ENCODE data around the gene GRM8.
"Not testable (repeated sequence)": the region's sequence is repeated elsewhere in the genome, so short reads cannot be mapped to it uniquely, and the experiment has no call there.

GRM8 gene

DNA sequence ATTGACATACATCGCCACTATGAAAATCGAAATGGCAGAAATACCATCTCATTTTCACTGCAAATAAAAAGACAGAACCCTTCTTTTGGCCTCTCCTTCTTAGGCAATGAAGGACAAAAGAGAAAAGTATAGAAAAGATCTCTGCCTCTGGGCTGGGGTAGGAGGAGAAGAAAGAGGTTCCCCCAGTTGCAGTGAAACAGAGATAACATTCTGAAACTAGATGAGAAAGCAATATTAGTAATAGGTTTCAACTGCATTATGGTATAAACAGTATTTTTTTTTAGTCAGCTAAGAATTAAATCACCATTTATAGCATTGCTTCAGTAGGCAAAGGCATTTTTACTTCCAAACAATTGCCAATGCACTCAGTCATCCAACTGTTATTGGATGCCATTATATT lies 347.5 kb downstream of the GRM8 start:
- DNase-seq: not testable (repeated sequence)

DNA sequence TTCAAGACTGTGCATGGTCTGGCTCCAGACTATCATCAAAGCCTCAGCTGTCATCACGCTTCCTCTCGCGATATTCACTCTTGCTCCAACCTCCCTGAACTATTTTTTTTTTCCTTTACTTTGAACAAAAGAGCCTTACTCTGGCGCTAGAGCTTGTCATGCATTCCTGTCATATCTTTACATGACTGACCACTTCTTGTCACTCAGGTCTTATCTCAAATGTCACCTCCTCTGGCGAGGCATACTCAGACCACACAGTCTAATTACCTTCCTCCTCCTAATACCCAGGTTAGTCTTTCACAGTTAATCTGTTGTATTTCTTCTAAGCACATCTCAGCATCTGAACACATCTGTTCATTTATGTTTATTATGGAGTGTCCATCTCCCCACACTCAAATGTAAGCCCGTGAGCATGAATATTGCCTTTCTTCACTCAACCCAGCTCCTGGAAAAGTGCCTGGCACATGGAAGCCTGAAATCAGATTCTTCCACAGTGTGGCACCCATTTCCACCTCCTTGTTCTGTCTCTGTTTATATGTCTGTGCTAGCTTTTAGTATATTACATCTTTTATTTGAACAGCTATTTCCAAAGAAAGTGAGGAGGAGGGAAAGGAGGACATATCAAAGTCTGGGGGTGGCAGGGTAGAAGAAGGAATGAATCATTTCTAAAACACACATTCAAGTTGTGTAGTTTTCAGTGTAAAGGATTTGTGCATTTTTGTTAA lies 351.5 kb downstream of the GRM8 start:
- DNase-seq: not testable (repeated sequence)

DNA sequence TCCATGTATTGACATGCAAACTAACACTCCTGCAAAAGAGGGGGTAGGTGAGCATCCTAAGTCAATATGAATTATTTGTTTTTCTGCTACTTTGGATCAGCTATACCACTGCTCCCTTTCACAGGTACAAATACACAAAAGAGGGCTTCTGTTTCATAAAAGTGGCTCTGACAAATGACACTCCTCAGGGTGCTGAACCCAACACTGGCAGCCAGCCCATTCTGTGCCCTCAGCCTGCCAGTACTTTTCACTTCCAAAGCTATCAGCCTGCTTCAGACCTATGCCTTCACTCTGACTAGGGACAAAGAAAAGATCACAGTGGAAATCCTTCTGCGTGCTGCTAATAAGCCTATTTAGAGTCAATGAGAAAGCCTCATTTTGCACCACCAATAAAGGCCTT lies 364.8 kb downstream of the GRM8 start:
- peak; percentile 89 for DNase-seq

DNA sequence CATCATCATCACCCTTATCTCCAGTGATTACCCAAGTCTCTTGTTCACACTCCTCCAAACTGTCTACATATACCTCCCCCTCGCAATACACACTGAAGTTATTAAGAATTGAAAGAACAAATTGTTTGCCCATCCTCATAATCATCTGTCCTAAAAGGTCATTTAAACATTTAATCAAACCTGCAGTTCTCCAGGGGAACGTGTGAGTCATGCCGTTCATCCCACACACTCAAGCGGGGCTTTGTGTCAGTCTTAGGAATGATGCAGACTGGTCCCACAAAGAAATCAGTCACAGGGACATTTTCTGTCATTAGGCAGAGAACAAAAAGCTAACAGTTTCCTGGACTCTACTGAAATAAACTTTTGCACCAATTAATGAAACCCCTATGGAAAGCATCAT lies 365.2 kb downstream of the GRM8 start:
- DNase-seq: peak; percentile 42

DNA sequence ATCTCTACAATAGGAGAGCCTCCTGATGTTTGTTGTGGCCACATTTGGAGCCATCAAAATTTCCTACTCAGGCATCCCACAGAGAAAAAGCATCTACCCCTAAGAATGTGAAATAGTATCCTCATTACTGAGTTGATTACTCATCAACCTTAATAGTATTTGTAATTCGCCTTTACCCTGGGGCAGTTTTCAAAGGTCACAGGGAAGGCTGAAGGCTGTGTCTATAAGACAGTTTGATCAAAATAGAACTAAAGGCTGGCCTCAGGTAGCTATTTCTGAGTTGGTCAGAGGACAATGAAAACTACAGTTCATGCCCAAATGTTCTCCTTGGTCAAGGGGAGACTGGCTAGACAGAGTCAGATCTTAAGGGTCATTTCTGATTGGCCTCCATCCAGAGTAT lies 370.0 kb downstream of the GRM8 start:
- DNase-seq: not testable (repeated sequence)

DNA sequence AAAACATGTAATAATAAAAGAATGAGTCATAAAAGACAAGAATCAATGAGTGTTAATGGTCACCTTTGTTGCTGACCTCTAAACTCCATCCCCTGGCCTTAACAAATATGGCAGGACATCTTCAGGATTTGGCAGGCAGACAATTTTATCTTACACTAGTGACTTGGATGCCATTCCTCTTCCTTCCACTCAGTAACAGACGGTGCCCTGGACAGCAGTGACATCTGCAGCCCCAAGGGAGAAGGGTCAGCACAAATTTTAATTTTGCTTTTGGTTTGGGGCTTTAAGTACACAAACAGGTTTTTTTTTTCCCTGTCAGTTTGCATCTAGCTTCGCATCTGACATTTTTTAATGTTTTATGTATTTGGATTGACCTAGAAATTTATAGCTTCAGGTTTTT lies 370.8 kb downstream of the GRM8 start:
- DNase-seq: peak; percentile 32

DNA sequence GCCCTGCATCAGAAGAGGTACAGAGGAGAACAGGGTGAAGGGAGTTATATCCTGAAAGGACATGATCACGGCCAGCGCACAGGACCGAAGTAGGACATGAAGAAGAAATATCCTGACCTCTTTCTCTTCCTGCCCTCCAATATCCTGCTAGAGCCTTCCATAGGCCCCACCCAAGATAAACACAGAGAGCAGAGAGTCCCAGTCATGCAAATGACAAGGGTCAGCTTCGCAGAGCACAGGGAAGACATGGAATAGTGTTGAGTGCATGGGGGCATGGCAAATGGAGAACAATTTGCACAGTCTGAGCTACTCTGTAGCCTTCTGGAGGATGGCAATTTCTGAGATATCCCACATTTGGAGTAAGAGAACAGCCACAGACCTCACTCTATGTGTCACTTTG lies 371.4 kb downstream of the GRM8 start:
- DNase-seq: no peak

DNA sequence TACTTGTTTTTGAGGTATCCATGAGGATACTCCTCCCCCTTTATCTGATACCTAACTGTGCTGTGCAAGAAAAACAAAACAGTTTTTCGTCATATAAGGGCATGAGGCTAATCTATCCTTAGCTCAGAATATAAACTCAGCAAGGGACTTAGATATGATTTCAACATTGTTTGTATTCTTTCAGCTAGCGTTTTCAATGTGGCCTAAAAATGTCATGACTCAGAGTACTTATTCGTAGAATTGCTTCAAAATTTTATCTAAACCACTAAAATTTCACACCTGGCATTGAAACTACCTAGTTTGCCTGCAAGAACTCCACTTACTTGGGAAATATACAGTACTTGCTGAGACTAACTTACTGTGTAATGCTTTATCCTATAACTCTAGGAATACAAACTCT lies 376.2 kb downstream of the GRM8 start:
- not testable (repeated sequence) for DNase-seq

DNA sequence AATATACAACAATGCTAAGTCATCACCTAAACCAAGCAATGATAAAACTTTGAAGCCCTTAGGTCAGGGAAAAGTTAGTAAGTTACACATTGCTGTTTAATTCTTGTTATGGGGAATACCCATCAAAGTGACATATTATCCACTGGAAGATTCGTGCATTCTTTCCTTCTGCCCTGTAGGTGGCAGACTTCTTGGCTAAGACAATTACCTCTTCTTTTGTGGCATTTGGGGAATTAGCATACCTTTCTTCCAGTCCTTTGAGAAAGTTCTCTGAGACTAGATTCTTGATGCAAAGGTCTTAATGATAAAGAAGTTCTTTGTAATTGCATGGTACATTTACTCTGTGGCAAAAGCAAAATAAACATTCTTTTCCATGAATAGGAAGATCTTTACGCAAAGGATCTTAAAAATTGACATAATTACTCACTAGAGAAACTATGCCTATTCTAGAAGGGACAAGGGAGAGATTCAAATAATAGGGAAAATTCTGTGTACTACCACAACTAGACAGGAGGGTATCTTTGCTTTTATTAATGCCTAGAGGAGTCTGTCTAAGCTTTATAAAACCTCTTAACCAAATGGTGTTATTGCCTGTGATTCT lies 395.9 kb downstream of the GRM8 start:
- no peak for DNase-seq

DNA sequence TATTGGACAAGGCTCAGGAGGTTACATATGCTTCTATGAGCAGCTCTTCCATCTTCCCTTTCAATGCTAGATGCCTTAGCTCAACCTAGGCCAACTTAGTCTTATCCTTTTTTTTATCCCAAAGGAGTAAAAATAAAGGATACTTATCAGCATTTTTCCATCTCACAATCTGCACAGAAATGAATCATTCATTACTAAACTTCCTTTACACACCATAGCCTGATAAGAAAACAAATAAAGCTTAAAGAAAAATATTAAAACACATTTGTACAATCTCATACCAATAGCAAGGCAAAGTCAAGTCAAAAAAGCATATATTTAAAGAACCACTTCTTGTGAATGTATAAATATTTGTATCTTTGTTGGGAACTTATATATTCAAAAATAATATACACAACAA lies 407.4 kb downstream of the GRM8 start:
- no peak for DNase-seq

DNA sequence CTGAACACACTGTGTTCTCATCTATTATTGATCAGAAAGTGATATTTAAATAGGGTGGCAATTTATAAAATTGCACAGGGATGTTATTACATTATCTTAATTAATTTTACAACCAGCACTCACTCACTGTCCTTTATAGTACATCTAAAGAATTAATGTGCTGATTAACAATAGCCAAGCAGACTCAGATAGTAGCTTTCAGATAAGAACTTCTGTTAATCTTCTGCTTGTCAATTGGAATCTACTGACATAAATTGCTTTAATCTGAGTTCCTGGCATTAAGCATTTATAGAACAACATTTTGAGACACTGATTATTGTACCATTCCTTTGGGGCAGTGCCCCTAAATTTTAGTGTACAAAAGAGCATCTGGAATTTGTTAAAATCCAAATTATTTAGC lies 408.9 kb downstream of the GRM8 start:
- DNase-seq: no peak

DNA sequence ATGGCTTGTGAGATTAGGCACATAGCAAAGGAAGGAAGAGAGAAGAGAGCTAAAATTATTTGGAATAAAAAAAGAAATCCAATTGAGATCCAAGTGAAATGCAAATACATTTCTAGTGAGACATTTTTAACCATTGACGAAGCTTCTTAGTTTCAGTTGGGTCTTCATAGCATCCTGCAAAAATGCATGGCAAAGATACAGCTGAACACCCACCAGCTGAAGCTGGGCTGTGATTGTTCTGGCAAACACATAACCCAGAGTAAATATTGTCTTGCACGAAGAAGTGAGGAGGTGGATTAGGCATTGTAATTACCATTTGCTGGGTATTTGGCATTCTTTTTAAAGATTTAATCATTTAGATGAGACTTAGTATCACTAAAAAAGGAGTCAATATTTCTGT lies 409.4 kb downstream of the GRM8 start:
- peak; percentile 38 for DNase-seq

DNA sequence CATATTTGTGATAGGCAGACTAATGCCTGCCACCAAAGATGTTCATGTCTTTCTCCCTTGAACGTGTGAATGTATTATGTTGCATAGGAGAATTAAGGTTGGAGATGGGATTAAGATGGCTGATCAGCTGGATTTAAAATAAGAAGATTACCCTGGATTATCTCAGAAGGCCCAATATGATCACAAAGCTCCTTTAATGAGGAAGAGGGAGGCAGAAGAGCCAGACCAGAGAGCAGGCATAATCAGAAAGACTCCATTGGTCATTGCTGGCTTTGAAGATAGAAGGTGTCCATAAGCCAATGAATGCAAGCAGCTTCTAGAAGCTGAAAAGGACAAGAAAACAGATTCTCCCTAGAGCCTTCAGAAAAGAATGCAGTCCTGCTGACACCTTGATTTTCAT lies 410.3 kb downstream of the GRM8 start:
- no peak for DNase-seq

DNA sequence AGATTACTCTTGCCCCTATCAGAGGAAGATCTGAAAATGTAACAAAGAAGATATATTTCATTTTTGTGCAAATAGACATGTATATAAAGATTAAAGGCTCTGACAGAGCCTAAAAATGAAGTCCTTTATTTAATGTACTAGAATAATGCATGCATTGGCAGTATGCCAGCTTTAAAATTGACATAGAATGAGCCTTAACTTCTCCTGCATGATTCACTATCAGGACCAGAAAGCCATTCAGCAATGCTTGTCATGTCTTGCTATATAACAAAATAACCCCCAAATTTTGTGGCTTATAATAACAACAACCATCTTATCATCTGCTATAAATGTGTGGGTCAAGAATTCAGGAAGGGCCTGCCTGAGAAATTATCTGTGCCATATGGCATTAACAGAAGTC lies 411.9 kb downstream of the GRM8 start:
- peak; percentile 4 for DNase-seq

DNA sequence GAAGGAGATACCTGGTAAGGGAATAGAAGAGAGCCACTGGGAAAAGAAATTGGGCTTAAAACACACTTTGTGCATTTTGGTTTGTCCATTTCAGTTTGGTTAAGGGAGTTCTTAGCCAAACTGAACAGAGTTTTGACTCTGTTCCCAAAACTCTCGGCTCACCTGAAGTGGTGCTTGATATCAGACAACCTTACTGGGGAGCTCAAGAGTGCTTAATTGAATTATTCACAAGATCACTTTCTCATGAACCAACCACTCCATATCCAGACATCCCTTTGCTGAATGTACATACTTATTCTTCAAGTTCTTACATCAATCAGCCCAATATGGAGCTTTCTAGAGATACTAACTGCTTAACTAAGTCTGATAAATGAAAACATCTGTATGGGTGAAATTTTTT lies 413.1 kb downstream of the GRM8 start:
- DNase-seq: no peak

DNA sequence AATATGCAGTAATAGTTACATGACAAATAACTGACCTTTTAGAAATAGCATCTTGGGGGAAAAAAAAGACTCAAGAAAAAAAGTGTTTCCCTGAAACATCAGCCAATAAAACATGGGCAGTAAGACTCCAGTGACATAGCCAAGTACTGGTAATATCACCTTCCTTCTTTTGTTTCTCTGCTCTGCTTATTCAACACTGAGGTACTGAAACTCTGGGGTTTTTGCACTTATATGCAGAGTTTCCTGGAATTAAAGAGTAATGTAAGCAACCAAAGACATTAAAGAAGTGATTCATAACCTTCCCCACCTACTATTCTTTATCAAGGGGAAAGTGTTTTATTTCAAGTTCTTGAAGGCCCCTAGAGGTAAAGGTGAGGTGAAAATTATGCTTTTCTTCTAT lies 414.5 kb downstream of the GRM8 start:
- DNase-seq: no peak

DNA sequence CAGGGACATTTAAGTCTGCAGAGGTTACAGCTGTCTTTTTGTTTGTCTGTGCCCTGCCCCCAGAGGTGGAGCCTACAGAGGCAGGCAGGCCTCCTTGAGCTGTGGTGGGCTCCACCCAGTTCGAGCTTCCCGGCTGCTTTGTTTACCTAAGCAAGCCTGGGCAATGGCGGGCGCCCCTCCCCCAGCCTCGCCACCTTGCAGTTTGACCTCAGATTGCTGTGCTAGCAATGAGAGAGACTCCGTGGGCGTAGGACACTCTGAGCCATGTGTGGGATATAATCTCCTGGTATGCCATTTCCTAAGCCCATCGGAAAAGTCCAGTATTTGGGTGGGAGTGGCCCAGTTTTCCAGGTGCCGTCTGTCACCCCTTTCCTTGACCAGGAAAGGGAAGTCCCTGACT lies 421.5 kb downstream of the GRM8 start:
- DNase-seq: peak; percentile 34

DNA sequence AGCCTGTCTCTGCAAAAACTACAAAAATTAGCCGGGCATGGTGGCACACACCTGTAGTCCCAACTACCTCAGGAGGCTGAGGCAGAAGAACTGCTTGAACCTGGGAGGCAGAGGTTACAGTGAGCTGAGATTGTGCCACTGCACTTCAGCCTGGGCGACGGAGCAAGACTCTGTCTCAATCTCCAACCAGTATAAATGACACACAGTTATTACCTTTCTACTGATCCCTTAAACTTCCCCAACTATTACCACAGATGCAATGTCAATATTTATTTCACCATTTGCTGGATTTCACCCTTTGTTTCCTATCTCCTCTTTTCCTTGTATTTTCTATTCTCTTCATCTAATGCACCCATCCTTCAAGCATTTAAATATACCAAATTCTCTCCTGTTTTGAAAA lies 431.8 kb downstream of the GRM8 start:
- DNase-seq: no peak

DNA sequence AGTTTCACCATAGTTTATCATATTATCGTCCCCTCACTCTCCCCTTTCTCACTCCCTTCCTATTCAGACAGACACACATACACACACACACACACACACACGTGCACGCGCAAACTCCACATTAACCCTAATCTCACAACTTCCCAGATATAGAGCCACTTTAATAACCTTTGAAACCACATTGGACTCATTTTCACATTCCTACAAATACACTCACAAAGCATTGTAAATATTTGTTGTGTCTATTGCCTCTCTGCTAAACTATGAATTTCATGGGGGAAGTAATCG lies 433.6 kb downstream of the GRM8 start:
- no peak for DNase-seq

DNA sequence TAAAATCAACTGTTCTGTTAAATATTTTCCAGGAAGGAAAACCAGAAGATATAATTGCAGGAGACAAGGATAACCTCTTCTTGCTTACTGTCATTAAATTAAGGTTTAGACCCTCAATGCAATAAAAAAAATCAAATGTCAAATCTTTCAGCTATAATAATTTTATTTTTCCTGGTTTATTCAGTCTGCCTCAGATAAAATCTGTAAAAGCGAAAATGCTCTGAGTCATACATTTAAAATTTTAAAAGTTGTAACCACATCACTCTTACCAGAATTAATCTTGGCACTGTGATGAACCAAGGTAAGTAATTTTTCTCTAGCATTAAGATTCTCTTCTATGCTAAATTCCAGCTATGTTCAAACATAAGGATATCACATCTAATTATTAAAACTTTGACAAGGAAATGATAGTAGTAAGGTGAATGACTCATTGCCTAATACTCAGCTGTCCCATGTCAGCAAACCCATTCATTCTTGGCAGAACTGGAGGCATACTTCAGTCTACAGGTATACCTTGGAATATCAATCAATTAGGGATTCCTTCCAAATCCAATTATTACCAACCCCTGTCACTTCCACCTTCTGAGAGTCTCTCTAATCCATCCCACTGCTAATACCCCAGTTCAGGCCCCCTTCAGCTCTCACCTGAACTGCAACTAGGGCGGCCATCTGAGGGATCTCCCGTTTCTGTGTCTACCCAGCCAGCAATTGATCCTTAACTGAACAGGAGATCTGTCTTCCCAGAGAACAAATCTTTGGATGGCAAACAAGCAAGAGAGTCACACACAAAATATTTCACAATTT lies 434.1 kb downstream of the GRM8 start:
- no peak for DNase-seq

DNA sequence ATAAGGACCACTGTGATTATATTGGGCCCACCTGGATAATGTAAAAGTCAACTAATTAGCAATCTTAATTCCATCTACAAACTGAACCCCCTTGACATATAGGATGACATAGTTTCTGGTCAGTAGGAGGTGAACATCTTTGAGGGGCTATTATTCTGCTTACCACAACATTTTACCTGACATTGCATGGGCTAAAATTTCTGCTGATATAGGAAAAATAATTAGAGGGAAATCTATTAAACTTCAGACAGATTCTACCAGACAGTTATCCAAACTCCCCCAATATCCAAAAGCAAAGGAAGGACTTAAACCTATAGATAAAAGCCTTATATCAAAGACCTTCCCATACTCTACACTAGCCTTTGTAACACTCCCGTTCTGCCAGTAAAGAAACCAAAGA lies 443.6 kb downstream of the GRM8 start:
- no peak for DNase-seq

DNA sequence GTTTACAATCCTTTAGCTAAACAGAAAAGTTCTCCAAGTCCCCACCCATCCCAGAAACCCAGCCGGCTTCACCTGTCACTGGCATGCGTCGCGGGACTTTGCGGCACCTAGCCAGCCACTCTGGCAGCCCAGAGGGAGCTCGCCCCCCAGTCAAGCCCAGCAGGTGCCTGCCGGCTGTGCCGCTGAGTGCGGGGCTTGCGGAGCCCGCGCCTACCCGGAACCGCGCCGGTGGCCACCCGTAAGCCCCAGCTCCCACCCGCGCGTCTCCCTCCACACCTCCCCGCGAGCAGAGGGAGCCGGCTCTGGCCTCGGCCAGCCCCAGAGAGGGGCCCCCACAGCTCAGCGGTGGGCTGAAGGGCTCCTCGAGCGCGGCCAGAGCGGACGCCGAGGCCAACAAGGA lies 446.1 kb downstream of the GRM8 start:
- no peak for DNase-seq

DNA sequence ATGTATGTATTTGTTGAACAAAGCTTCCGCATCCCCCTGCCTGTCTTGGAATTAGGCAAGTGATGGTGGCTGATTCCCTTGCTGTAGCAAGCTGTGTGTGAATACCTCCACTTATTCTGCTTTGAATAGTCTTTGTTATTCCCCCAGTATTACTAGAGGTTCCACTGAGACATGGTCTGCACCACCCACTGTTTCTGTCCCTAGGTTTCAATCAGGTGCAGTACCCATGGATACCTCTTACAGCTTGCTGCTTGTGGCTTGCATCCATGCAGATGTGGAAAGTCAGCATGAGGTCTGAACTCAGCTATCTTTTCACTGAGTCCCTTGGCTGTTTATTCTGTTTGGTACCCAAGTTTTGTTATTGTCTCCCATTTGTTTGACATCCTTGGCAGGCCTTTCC lies 447.4 kb downstream of the GRM8 start:
- no peak for DNase-seq

DNA sequence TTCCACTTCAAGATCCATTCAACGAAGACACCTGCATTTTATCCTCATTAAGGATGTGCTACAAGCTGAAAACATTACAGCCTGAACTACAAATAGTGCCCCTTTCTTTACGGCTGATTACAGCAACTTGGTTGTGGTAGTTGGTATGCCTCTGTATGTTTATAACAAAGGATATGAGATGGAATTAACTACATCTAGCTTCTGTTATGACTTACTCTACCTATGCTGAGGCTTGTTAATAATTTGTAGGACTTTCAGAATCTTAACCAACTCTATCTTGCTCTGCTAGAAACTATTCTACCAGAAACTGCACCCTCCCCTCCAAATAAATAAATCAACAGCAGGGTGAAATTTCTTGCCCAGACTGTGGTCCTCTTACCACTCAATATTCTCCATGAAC lies 448.1 kb downstream of the GRM8 start:
- no peak for DNase-seq

DNA sequence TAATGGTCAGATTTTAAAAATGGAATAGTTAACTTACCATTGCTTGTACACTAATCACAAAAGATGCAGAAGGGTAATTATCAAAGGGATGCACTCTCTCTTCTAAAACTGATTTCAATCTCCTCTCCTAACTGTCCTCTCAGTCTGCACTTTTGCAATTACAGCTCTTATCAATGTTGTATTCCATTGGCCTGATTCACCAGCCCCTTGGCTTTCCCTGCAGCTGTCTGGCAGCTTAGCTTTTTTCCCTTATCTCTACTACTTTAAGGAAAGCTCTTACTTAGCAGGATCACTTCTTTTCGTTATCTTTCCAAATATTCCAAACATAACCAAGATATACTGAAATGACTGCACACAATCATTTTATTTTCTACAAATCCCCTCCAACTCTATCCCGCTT lies 448.8 kb downstream of the GRM8 start:
- no peak for DNase-seq
